ENCODE measurements around the gene ROBO1. TPM values are rescaled to one million over a fixed set of nuclear protein-coding genes. Genes with fewer than 3 reads are reported as not detected.

The ROBO1 gene
- total RNA-seq, 1 experiment from 2014 or later: 7.0 TPM

DNA sequence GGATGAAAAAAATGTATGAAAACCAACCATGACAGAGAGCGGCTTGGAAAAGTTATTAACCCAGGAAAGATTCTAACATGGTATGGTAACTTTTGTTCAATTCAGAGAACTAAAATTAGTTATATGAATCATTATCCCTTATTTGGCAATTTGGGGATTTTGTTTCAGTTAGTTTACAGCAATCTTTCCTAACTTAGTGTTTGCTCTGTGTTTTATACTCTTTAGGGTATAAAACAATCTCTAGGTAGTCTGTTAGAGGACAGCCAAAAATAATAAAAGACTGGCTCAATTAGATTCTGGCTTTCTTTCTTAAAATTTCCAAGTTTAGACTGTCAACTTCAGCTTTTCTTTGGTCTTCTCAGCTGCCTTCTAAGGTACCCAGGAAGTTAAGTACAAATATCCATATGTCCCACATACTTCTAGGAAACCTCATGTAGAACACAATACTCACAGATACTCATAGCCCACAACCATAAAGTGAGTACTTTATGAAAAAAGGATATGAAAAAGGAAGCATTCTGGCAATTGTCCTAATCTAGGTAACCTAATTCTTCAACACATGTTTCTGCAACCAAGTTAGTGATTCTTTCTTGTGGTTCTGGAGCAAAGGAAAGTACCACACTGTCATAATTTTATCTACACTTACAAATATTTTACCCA, 849.3 kb downstream of the ROBO1 start:
- Histone ChIP-seq H3K9me3 (no peaks in the 10 kb centered on the region), H3K27me3 (no peaks in the 10 kb centered on the region), H3K4me3 (no peak overlapping the region), H3K36me3 (no peaks in the 10 kb centered on the region)
- DNase-seq: no peak

DNA sequence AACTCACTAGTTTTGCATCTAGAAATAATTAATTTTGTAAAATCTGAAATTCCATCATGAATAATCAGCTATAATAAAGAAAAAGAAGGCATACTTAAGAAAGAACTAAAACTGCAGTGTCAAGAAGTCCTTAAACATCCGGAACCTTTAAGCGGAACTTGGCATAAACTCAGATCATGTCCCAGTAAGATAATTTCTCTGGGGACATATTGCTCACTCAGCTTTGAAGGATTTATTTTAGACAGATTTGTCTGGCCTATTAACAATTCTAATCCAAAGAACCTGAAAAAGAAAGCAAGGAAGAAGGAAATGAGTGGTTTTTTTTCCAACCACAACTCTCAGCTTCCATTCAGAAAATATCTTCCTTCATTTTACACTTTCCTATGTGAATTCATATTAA, 850.3 kb downstream of the ROBO1 start:
- H3K36me3 ChIP-seq: no peaks in the 10 kb centered on the region
- DNase-seq: no peak
- H3K27me3 ChIP-seq: no peaks in the 10 kb centered on the region
- H3K9me3 ChIP-seq: no peaks in the 10 kb centered on the region
- H3K4me3 ChIP-seq: no peak overlapping the region

- no peak for DNase-seq
- no peaks in the 10 kb centered on the region for H3K9me3 ChIP-seq
- H3K4me3 ChIP-seq: no peak overlapping the region
- H3K36me3 ChIP-seq: no peaks in the 10 kb centered on the region
- no peaks in the 10 kb centered on the region for H3K27me3 ChIP-seq
These were observed 854.1 kb downstream of the ROBO1 start for GRCh38 chr3:78913711-78914110.

DNA sequence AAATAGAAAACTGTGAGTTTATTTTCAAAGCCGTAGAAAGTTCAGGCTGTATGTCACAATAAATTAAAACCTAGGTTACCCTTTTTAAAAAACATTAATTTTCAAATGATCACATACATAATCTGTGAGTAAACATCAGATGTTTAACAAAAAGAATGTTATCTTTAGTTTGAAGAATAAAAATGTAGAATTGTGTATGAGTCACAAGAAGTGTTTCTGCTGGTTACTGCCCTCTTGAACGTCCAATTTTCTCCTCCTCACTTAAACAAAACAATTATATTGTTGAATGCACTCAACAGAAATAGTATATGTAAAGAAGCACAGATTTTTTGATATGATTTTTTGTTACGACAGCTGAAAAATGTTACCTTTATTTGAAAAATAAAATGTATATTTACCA, 855.1 kb downstream of the ROBO1 start:
- no peak overlapping the region for H3K4me3 ChIP-seq
- H3K27me3 ChIP-seq: no peaks in the 10 kb centered on the region
- H3K9me3 ChIP-seq: no peaks in the 10 kb centered on the region
- H3K36me3 ChIP-seq: no peaks in the 10 kb centered on the region
- DNase-seq: no peak

- Histone ChIP-seq H3K9me3 (no peaks in the 10 kb centered on the region), H3K36me3 (no peaks in the 10 kb centered on the region), H3K27me3 (no peaks in the 10 kb centered on the region), H3K4me3 (no peak overlapping the region)
- no peak for DNase-seq
These were observed 855.5 kb downstream of the ROBO1 start for GRCh38 chr3:78912259-78912658.

GRCh38 chr3:78911394-78911793, 856.4 kb downstream of the ROBO1 start:
- H3K36me3 ChIP-seq: no peaks in the 10 kb centered on the region
- no peaks in the 10 kb centered on the region for H3K27me3 ChIP-seq
- H3K9me3 ChIP-seq: no peaks in the 10 kb centered on the region
- no peak overlapping the region for H3K4me3 ChIP-seq
- DNase-seq: no peak

- no peak for DNase-seq
- no peaks in the 10 kb centered on the region for H3K27me3 ChIP-seq
- no peaks in the 10 kb centered on the region for H3K9me3 ChIP-seq
- no peaks in the 10 kb centered on the region for H3K36me3 ChIP-seq
- no peak overlapping the region for H3K4me3 ChIP-seq
These were observed 859.6 kb downstream of the ROBO1 start for GRCh38 chr3:78908236-78908635.

DNA sequence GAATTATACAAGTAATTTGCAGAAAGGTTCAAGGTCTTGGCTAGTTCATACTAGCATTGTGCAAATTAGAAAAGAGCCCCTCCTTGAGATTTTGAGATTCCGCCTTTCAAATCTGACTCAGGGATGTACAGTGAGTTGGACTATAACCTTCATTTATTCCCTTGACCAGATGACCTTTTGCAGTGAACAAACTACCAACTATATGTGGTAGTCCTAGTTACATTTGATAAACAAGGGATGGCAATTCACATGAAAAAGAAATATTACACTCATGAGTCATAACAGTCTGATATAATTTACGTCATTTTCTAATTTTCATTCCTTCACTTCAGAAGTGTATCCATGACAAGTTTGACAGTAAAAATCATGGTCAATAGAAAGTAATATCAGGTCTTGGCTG, 860.4 kb downstream of the ROBO1 start:
- no peak for DNase-seq
- Histone ChIP-seq H3K4me3 (no peak overlapping the region), H3K9me3 (no peaks in the 10 kb centered on the region), H3K36me3 (no peaks in the 10 kb centered on the region), H3K27me3 (no peaks in the 10 kb centered on the region)

GRCh38 chr3:78906930-78907329, 860.9 kb downstream of the ROBO1 start:
- Histone ChIP-seq H3K36me3 (no peaks in the 10 kb centered on the region), H3K27me3 (no peaks in the 10 kb centered on the region), H3K9me3 (no peaks in the 10 kb centered on the region), H3K4me3 (no peak overlapping the region)
- no peak for DNase-seq

DNA sequence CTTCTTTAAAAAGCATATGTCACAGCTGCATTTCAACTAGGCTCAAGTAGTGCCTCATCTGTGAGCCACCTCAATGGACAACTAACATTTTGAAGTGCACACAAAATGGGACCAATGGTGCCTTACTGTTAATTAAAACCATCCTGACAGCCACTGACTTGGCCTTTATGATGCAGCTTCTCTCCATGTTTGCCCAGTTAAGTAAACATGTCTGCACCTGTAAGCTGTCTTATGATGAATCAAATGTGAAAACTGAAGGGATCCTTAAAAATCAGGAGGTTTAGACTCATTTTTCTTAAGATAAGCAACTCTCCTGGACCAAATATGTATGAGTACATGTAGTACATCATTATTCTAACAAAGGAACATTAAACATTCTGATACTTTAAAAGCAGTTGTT, 861.6 kb downstream of the ROBO1 start:
- no peaks in the 10 kb centered on the region for H3K36me3 ChIP-seq
- H3K27me3 ChIP-seq: no peaks in the 10 kb centered on the region
- no peak overlapping the region for H3K4me3 ChIP-seq
- DNase-seq: no peak
- H3K9me3 ChIP-seq: no peaks in the 10 kb centered on the region

DNA sequence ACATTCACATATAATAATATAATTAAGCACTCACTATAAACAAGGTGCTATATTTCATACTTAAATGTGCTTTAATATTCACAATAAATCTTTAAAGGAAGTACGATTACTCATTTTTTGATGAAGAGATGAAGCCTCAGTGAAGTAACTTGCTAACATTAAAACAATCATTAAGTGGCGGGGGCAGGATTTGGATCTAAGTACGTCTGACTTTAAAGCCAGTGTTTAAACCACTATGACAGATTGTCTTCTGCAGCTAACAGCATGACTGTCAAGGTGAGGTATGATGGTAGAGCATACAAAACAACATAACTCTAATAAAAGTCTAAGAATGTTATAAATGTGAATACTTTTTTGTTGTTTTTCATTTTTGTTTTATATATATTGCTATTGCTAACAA, 862.1 kb downstream of the ROBO1 start:
- H3K27me3 ChIP-seq: no peaks in the 10 kb centered on the region
- H3K36me3 ChIP-seq: no peaks in the 10 kb centered on the region
- no peaks in the 10 kb centered on the region for H3K9me3 ChIP-seq
- H3K4me3 ChIP-seq: no peak overlapping the region
- no peak for DNase-seq

DNA sequence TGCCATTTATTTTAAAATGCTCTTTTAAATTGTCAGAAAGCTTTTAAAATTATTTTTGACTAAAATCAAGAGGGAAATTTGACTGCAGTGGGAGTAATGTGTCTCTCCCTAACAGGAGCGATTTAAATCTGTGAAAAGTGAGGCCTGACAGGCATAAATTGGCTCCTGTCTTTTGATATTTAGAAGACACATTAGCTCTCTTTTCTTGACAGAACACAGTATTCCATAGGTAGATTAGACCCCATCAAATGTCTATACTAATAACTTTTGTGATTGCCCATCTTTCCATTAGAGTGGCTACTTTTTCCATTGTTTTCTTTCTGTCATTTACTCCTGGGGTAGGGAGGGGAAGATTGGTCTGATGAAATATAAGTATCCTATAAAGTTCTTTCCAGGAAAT, 866.3 kb downstream of the ROBO1 start:
- no peak for DNase-seq
- Histone ChIP-seq H3K27me3 (no peaks in the 10 kb centered on the region), H3K36me3 (no peaks in the 10 kb centered on the region), H3K4me3 (no peak overlapping the region), H3K9me3 (no peaks in the 10 kb centered on the region)

- Histone ChIP-seq H3K4me3 (no peak overlapping the region), H3K27me3 (no peaks in the 10 kb centered on the region)
- no peak for DNase-seq
These were observed 866.9 kb downstream of the ROBO1 start for GRCh38 chr3:78900880-78901279.

GRCh38 chr3:78900426-78900825, 867.4 kb downstream of the ROBO1 start:
- no peaks in the 10 kb centered on the region for H3K36me3 ChIP-seq
- DNase-seq: no peak
- no peaks in the 10 kb centered on the region for H3K9me3 ChIP-seq
- no peak overlapping the region for H3K4me3 ChIP-seq
- H3K27me3 ChIP-seq: no peaks in the 10 kb centered on the region

More at GRCh38 chr3:78900880-78901279, 866.9 kb downstream of the ROBO1 start:
- Histone ChIP-seq H3K36me3 (no peaks in the 10 kb centered on the region), H3K9me3 (no peaks in the 10 kb centered on the region)

DNA sequence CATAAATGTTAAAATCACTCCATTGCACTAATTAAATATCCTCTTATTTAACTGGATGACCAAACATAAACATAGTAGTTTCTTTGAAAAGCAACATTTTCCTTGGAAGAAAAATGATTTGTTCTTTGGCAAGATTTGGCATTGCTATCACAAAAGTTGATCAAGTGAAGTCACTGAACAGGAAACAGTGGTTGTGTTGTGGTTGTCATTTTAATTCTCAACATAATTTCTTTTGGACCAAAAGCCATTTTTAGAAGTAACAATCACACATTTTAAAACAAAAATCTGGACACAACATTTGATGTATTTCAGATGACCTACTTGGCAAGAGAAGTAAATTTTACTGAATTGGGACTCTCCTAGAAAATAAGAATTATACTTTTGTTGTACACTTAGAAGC, 872.3 kb downstream of the ROBO1 start:
- DNase-seq: no peak
- no peaks in the 10 kb centered on the region for H3K27me3 ChIP-seq
- no peaks in the 10 kb centered on the region for H3K9me3 ChIP-seq
- H3K36me3 ChIP-seq: no peaks in the 10 kb centered on the region
- no peak overlapping the region for H3K4me3 ChIP-seq

DNA sequence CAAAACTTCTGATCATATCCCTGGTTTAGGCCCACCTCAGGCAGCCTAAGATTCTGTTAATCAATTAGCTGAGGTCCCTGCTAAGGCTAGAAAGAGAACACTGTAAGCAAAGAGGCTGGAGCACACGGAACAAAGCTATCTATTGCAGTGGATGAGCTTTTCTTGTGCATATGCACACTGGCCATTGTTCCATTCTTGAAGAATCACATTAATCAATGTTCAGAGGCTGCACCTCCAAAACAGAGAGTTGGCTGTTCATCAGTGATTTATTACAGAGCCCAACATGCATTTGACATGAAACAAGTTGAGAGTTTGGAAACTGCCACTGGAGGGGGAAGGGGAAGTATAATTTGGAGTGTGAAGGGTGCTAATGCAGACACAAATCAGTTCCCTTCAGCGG, 873.0 kb downstream of the ROBO1 start:
- H3K4me3 ChIP-seq: no peak overlapping the region
- no peaks in the 10 kb centered on the region for H3K36me3 ChIP-seq
- no peaks in the 10 kb centered on the region for H3K27me3 ChIP-seq
- no peak for DNase-seq
- H3K9me3 ChIP-seq: no peaks in the 10 kb centered on the region

GRCh38 chr3:78893161-78893560, 874.6 kb downstream of the ROBO1 start:
- Histone ChIP-seq H3K4me3 (no peak overlapping the region), H3K36me3 (no peaks in the 10 kb centered on the region), H3K27me3 (no peaks in the 10 kb centered on the region), H3K9me3 (no peaks in the 10 kb centered on the region)
- no peak for DNase-seq

DNA sequence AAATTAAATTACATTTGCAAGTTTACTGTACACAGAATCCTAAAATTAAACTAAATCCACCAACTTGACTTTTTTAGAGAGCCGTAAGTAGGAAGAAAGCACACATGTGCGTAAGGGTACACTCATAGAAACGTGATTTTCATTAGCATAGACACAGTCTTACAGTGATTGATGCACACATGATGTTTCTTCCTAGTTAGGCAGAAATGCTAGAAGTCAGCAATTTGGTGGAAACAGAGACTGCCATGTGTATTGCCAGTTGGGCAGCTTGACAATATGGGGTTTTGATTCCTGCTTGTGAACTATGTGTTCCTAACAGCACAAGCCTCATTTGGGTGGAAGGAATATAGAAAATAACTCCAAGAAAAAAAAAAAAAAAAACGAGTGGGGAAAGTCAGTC, 878.5 kb downstream of the ROBO1 start:
- DNase-seq: no peak
- Histone ChIP-seq H3K36me3 (no peaks in the 10 kb centered on the region), H3K27me3 (no peaks in the 10 kb centered on the region), H3K4me3 (no peak overlapping the region), H3K9me3 (no peaks in the 10 kb centered on the region)

DNA sequence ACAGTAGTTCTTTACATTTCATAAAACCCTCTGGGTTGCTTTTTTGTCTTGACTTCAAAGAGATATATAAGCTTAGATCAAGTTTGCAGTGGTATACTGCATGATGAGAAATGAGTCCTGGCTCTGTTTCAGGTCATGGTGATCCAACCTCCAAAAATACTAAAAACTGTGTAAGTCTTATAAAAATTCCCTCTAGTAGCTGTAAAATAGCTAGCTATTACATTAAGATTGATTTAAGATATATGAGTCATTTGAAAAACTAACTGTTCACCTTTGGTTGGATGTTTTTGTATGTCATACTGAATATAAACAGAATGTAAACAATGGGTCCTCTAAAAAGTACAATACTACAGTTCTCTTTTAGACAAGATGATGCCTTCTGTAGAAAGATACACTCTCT, 879.2 kb downstream of the ROBO1 start:
- H3K36me3 ChIP-seq: no peaks in the 10 kb centered on the region
- no peaks in the 10 kb centered on the region for H3K9me3 ChIP-seq
- no peak overlapping the region for H3K4me3 ChIP-seq
- no peak for DNase-seq
- H3K27me3 ChIP-seq: no peaks in the 10 kb centered on the region

Measured in MG63 (cell line).